ENCODE measurements around the gene TSHZ2.
A peak's percentile ranks its signal among the peaks of the same experiment; 100 is the strongest.

Gene TSHZ2

GRCh38 chr20:53070706-53071392 is 98.7 kb downstream of the TSHZ2 start:
- peaks cover 0 to 7% (median 0%) of the 10 kb centered on the region in 11 experiments; a peak in 2 of 22 replicates for H3K9me3 ChIP-seq (replicated peaks in 1 of 11)
- H3K27me3 ChIP-seq = no peaks in the 10 kb centered on the region
- TF ChIP-seq Cebpa-rat (IDR thresholded peaks at IDR 0.05) = no peak
- no peak overlapping the region for H3K4me3 ChIP-seq
- no peaks in the 10 kb centered on the region for H3K36me3 ChIP-seq
- peak overlapping the region in 1 of 11 experiments; percentile 15; a peak in 1 of 22 replicates for H3K9ac ChIP-seq
- peak overlapping the region in 3 of 11 experiments; percentile 7 to 60 (median 17); a peak in 4 of 22 replicates for H3K27ac ChIP-seq
- peak overlapping the region in 4 of 11 experiments; percentile 3 to 62 (median 27); a peak in 4 of 22 replicates for H3K4me2 ChIP-seq
- H3K4me1 ChIP-seq = peaks cover 0 to 31% (median 0%) of the 10 kb centered on the region in 10 experiments; a peak in 4 of 20 replicates
- H4K20me1 ChIP-seq = no peaks in the 10 kb centered on the region

DNA sequence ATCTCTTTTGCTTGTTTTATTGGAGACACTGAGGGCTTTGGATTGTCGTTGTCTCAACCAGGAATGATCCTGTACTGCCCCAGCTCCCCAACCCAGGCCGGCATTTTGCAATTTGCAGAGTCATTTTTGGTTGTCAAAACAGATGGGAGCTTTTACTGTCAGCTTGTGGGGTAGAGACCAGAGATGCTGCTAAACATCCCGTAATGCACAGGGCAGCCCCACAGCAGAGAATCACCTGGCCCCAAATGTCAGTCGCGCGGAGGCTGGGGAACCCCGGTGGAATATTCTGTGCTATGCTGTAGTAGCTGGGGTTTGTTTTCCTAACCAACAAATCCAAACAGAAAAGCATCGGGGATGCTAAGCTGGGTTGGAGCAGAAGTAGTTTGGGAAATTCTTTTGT is 99.7 kb downstream of the TSHZ2 start:
- Histone ChIP-seq H3K36me3 (no peaks in the 10 kb centered on the region), H3K4me3 (no peak overlapping the region), H3K4me1 (peaks cover 0 to 31% (median 0%) of the 10 kb centered on the region in 10 experiments; a peak in 4 of 20 replicates), H3K9me3 (replicated peaks in 1 of 11) (peaks cover 0 to 7% (median 0%) of the 10 kb centered on the region in 11 experiments; a peak in 2 of 22 replicates), H3K27me3 (no peaks in the 10 kb centered on the region), H3K9ac (no peak overlapping the region), H4K20me1 (no peaks in the 10 kb centered on the region), H3K27ac (peak overlapping the region in 1 of 11 experiments; percentile 60; a peak in 1 of 22 replicates), H3K4me2 (peak overlapping the region in 2 of 11 experiments; percentile 43 to 62; a peak in 2 of 22 replicates)
- TF ChIP-seq Cebpa-rat (IDR thresholded peaks at IDR 0.05) = no peak

- H3K27me3 ChIP-seq = no peaks in the 10 kb centered on the region
- no peak overlapping the region for H3K27ac ChIP-seq
Measured at GRCh38 chr20:53072923-53073579, 100.9 kb downstream of the TSHZ2 start.

GRCh38 chr20:53073636-53074415 is 101.7 kb downstream of the TSHZ2 start:
- Histone ChIP-seq H3K4me1 (peaks cover 0 to 19% (median 0%) of the 10 kb centered on the region in 10 experiments; a peak in 4 of 20 replicates), H3K4me3 (no peak overlapping the region), H4K20me1 (no peaks in the 10 kb centered on the region), H3K9me3 (replicated peaks in 1 of 11) (no peaks in the 10 kb centered on the region), H3K9ac (no peak overlapping the region), H3K4me2 (no peak overlapping the region), H3K36me3 (no peaks in the 10 kb centered on the region), H3K27ac (no peak overlapping the region), H3K27me3 (no peaks in the 10 kb centered on the region)
- no peak for TF ChIP-seq Cebpa-rat (IDR thresholded peaks at IDR 0.05)

More at GRCh38 chr20:53072923-53073579, 100.9 kb downstream of the TSHZ2 start:
- no peak for TF ChIP-seq Cebpa-rat (IDR thresholded peaks at IDR 0.05)
- Histone ChIP-seq H3K4me1 (peaks cover 0 to 27% (median 0%) of the 10 kb centered on the region in 10 experiments; a peak in 4 of 20 replicates), H3K9me3 (replicated peaks in 1 of 11) (peaks cover 0 to under 1% (median 0%) of the 10 kb centered on the region in 11 experiments; a peak in 2 of 22 replicates), H3K4me2 (no peak overlapping the region), H3K4me3 (no peak overlapping the region), H3K9ac (no peak overlapping the region), H3K36me3 (no peaks in the 10 kb centered on the region), H4K20me1 (no peaks in the 10 kb centered on the region)

DNA sequence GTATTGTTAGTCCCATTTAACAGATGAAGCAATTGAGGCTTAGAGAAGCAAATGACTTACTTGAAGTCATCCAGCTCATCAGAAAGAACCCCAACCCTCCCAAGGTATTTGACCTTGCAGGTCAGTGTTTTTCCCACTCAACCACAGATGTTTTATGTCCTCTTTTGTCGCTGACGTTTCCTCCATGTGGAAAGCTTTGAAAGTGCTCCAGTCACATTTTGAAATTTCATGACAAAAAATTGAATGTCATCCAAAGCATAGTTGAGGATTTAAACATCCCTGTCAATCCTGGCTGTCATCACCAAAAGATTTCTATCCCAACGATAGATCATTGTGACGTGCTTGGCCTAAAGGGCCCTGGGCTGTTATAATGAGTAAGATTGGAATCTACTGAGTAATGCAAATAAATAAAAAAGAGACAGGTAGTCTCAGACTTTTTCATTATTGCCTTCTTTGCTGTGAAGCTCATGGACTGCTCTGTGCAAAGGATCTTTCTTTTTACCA is 102.7 kb downstream of the TSHZ2 start:
- H3K27ac ChIP-seq = no peak overlapping the region
- no peak for TF ChIP-seq Cebpa-rat (IDR thresholded peaks at IDR 0.05)
- no peaks in the 10 kb centered on the region for H4K20me1 ChIP-seq
- H3K9me3 ChIP-seq (replicated peaks in 1 of 11) = no peaks in the 10 kb centered on the region
- peaks cover 0 to 18% (median 0%) of the 10 kb centered on the region in 10 experiments; a peak in 4 of 20 replicates for H3K4me1 ChIP-seq
- no peak overlapping the region for H3K4me2 ChIP-seq
- H3K27me3 ChIP-seq = no peaks in the 10 kb centered on the region
- H3K36me3 ChIP-seq = no peaks in the 10 kb centered on the region
- no peak overlapping the region for H3K9ac ChIP-seq
- no peak overlapping the region for H3K4me3 ChIP-seq

- Histone ChIP-seq H3K9me3 (replicated peaks in 1 of 11) (no peaks in the 10 kb centered on the region), H3K9ac (no peak overlapping the region), H3K27ac (no peak overlapping the region), H3K4me3 (no peak overlapping the region), H4K20me1 (no peaks in the 10 kb centered on the region), H3K27me3 (no peaks in the 10 kb centered on the region), H3K4me2 (no peak overlapping the region), H3K4me1 (peaks cover 0 to 4% (median 0%) of the 10 kb centered on the region in 10 experiments; a peak in 3 of 20 replicates), H3K36me3 (no peaks in the 10 kb centered on the region)
- no peak for TF ChIP-seq Cebpa-rat (IDR thresholded peaks at IDR 0.05)
Measured at GRCh38 chr20:53076668-53077067, 104.5 kb downstream of the TSHZ2 start.

DNA sequence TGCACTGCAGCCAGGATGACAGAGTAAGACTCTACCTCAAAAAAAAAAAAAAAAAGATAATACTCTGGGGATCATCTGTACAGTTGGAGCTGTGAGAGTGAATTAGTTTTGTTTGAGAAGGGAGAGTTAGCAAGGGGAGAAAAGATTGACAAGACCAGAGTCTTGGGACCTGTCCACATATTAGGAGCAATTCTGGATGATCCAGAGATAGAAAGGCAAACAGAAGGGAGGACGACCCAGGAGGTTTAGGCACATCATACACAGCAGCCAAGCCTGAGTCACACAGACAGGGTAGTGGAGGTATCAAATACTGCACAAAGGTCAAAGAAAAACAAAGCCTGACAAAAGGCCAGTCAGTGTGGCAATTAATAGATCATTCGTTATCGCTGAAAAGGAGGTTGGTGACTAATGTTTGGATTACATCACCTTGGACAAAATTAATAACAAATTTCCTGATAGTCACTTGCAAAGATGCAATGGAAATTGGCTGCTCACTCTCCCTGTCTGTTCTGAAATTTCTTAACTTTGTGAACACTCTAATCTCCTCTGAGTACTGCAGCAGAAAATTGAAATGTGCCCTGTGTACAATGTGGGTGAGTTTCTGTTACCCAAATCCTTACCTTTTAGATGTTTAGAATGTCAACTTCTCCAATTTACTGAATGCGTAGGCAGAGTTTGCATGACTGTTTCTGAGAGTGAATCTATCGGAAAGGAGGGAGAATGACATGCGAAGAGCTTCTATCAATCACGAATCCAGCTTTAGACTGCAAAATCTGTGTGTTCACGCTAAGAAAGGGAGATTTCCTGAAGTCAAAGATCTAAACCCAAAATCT is 105.4 kb downstream of the TSHZ2 start:
- Histone ChIP-seq H3K27ac (no peak overlapping the region), H3K9ac (no peak overlapping the region), H4K20me1 (no peaks in the 10 kb centered on the region), H3K27me3 (no peaks in the 10 kb centered on the region), H3K9me3 (replicated peaks in 1 of 11) (no peaks in the 10 kb centered on the region), H3K36me3 (no peaks in the 10 kb centered on the region), H3K4me1 (peaks cover 0 to 4% (median 0%) of the 10 kb centered on the region in 10 experiments; a peak in 1 of 20 replicates), H3K4me3 (no peak overlapping the region), H3K4me2 (no peak overlapping the region)
- no peak for TF ChIP-seq Cebpa-rat (IDR thresholded peaks at IDR 0.05)

DNA sequence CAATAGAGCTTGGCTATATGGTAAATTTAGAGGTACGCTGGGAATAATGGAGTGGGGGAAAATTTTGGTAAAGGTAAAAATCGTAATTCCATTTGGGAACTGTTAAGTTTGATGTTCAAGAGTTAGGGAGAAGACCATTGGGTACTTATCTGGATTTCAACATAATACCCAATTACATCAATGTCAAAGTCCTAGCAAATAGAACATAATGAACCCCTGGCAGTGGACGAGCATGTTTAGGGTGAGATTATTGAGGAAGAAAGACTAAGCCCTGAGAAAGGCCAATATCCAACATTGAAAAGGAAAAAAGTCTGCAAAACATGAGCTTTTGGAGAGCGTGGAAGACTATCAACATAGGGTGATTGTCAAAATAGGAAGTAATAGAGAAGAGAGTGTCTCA is 106.6 kb downstream of the TSHZ2 start:
- Histone ChIP-seq H3K27ac (no peak overlapping the region), H3K9ac (no peak overlapping the region), H3K36me3 (no peaks in the 10 kb centered on the region), H4K20me1 (no peaks in the 10 kb centered on the region), H3K4me1 (peaks cover 0 to 4% (median 0%) of the 10 kb centered on the region in 10 experiments; a peak in 1 of 20 replicates), H3K27me3 (no peaks in the 10 kb centered on the region), H3K9me3 (replicated peaks in 1 of 11) (no peaks in the 10 kb centered on the region), H3K4me3 (no peak overlapping the region), H3K4me2 (no peak overlapping the region)
- TF ChIP-seq Cebpa-rat (IDR thresholded peaks at IDR 0.05) = no peak

Measured in BLaER1 treated with 17β-estradiol and CSF1 and Interleukin-3, amounts not matched to agents 10 nM and 100 nM (cell line).